ENCODE data around the gene KIF1A. TPM values are rescaled to one million over a fixed set of nuclear protein-coding genes. Genes with fewer than 3 reads are reported as not detected.

The KIF1A gene
- total RNA-seq, 1 donor from 2014 or later, result 2.2 TPM

- intact Hi-C loops (cut with micrococcal nuclease), result no loop called here
- Mint-ChIP-seq H3K9me3 (no peaks in the 10 kb centered on the region), H3K27me3 (ENCODE audit: low read depth) (no peaks in the 10 kb centered on the region), H3K4me1 (ENCODE audit: low read depth) (no peaks in the 10 kb centered on the region), H3K36me3 (ENCODE audit: low read depth) (no peaks in the 10 kb centered on the region), H3K27ac (no peak overlapping the region), H3K4me3 (ENCODE audit: low read depth) (no peak overlapping the region)
- DNase-seq (ENCODE audit: low spot score), result no peak
Measured at GRCh38 chr2:240789501-240790369, 30.3 kb downstream of the KIF1A start.

- no peaks in the 10 kb centered on the region for H3K27me3 Mint-ChIP-seq (ENCODE audit: low read depth)
- no peak overlapping the region for H3K4me3 Mint-ChIP-seq (ENCODE audit: low read depth)
- H3K27ac Mint-ChIP-seq, result no peak overlapping the region
- intact Hi-C loops (cut with micrococcal nuclease), result no loop called here
- no peak for DNase-seq (ENCODE audit: low spot score)
- no peaks in the 10 kb centered on the region for H3K4me1 Mint-ChIP-seq (ENCODE audit: low read depth)
- H3K36me3 Mint-ChIP-seq (ENCODE audit: low read depth), result no peaks in the 10 kb centered on the region
- no peaks in the 10 kb centered on the region for H3K9me3 Mint-ChIP-seq
Measured at GRCh38 chr2:240789051-240789453, 31.0 kb downstream of the KIF1A start.

GRCh38 chr2:240788482-240788881, 31.5 kb downstream of the KIF1A start:
- no peaks in the 10 kb centered on the region for H3K36me3 Mint-ChIP-seq (ENCODE audit: low read depth)
- H3K27me3 Mint-ChIP-seq (ENCODE audit: low read depth), result no peaks in the 10 kb centered on the region
- DNase-seq (ENCODE audit: low spot score), result no peak
- intact Hi-C loops (cut with micrococcal nuclease), result no loop called here
- H3K4me3 Mint-ChIP-seq (ENCODE audit: low read depth), result no peak overlapping the region
- no peaks in the 10 kb centered on the region for H3K4me1 Mint-ChIP-seq (ENCODE audit: low read depth)
- H3K27ac Mint-ChIP-seq, result no peak overlapping the region
- H3K9me3 Mint-ChIP-seq, result no peaks in the 10 kb centered on the region

- no peaks in the 10 kb centered on the region for H3K4me1 Mint-ChIP-seq (ENCODE audit: low read depth)
- no peak overlapping the region for H3K27ac Mint-ChIP-seq
- no peaks in the 10 kb centered on the region for H3K27me3 Mint-ChIP-seq (ENCODE audit: low read depth)
- H3K9me3 Mint-ChIP-seq, result no peaks in the 10 kb centered on the region
- DNase-seq (ENCODE audit: low spot score), result no peak
- no peaks in the 10 kb centered on the region for H3K36me3 Mint-ChIP-seq (ENCODE audit: low read depth)
- intact Hi-C loops (cut with micrococcal nuclease), result no loop called here
- H3K4me3 Mint-ChIP-seq (ENCODE audit: low read depth), result no peak overlapping the region
Measured at GRCh38 chr2:240787521-240788472, 32.2 kb downstream of the KIF1A start.

- no peaks in the 10 kb centered on the region for H3K4me1 Mint-ChIP-seq (ENCODE audit: low read depth)
- no peaks in the 10 kb centered on the region for H3K9me3 Mint-ChIP-seq
- no peaks in the 10 kb centered on the region for H3K36me3 Mint-ChIP-seq (ENCODE audit: low read depth)
- intact Hi-C loops (cut with micrococcal nuclease), result no loop called here
- no peak overlapping the region for H3K27ac Mint-ChIP-seq
- H3K27me3 Mint-ChIP-seq (ENCODE audit: low read depth), result no peaks in the 10 kb centered on the region
- H3K4me3 Mint-ChIP-seq (ENCODE audit: low read depth), result no peak overlapping the region
- DNase-seq (ENCODE audit: low spot score), result no peak
Measured at GRCh38 chr2:240786871-240787311, 33.1 kb downstream of the KIF1A start.

- no peaks in the 10 kb centered on the region for H3K9me3 Mint-ChIP-seq
- H3K36me3 Mint-ChIP-seq (ENCODE audit: low read depth), result no peaks in the 10 kb centered on the region
- H3K4me3 Mint-ChIP-seq (ENCODE audit: low read depth), result no peak overlapping the region
- H3K27ac Mint-ChIP-seq, result no peak overlapping the region
- no peaks in the 10 kb centered on the region for H3K27me3 Mint-ChIP-seq (ENCODE audit: low read depth)
- H3K4me1 Mint-ChIP-seq (ENCODE audit: low read depth), result no peaks in the 10 kb centered on the region
- DNase-seq (ENCODE audit: low spot score), result no peak
- intact Hi-C loops (cut with micrococcal nuclease), result no loop called here
Measured at GRCh38 chr2:240786355-240786841, 33.6 kb downstream of the KIF1A start.

- H3K9me3 Mint-ChIP-seq, result no peaks in the 10 kb centered on the region
- no peak overlapping the region for H3K27ac Mint-ChIP-seq
- intact Hi-C loops (cut with micrococcal nuclease), result no loop called here
- H3K27me3 Mint-ChIP-seq (ENCODE audit: low read depth), result no peaks in the 10 kb centered on the region
- H3K4me3 Mint-ChIP-seq (ENCODE audit: low read depth), result no peak overlapping the region
- DNase-seq (ENCODE audit: low spot score), result no peak
- no peaks in the 10 kb centered on the region for H3K4me1 Mint-ChIP-seq (ENCODE audit: low read depth)
- H3K36me3 Mint-ChIP-seq (ENCODE audit: low read depth), result no peaks in the 10 kb centered on the region
Measured at GRCh38 chr2:240785424-240786335, 34.3 kb downstream of the KIF1A start.

GRCh38 chr2:240784629-240785423, 35.2 kb downstream of the KIF1A start:
- Mint-ChIP-seq H3K36me3 (ENCODE audit: low read depth) (no peaks in the 10 kb centered on the region), H3K9me3 (no peaks in the 10 kb centered on the region), H3K27ac (no peak overlapping the region), H3K27me3 (ENCODE audit: low read depth) (no peaks in the 10 kb centered on the region), H3K4me3 (ENCODE audit: low read depth) (no peak overlapping the region), H3K4me1 (ENCODE audit: low read depth) (no peaks in the 10 kb centered on the region)
- intact Hi-C loops (cut with micrococcal nuclease), result no loop called here
- DNase-seq (ENCODE audit: low spot score), result no peak

- H3K27ac Mint-ChIP-seq, result no peak overlapping the region
- H3K4me3 Mint-ChIP-seq (ENCODE audit: low read depth), result no peak overlapping the region
- H3K4me1 Mint-ChIP-seq (ENCODE audit: low read depth), result no peaks in the 10 kb centered on the region
- DNase-seq (ENCODE audit: low spot score), result no peak
- no peaks in the 10 kb centered on the region for H3K27me3 Mint-ChIP-seq (ENCODE audit: low read depth)
- intact Hi-C loops (cut with micrococcal nuclease), result no loop called here
- no peaks in the 10 kb centered on the region for H3K9me3 Mint-ChIP-seq
- H3K36me3 Mint-ChIP-seq (ENCODE audit: low read depth), result no peaks in the 10 kb centered on the region
Measured at GRCh38 chr2:240783819-240784621, 36.0 kb downstream of the KIF1A start.

- no peaks in the 10 kb centered on the region for H3K9me3 Mint-ChIP-seq
- no peaks in the 10 kb centered on the region for H3K27me3 Mint-ChIP-seq (ENCODE audit: low read depth)
- no peak for DNase-seq (ENCODE audit: low spot score)
- H3K36me3 Mint-ChIP-seq (ENCODE audit: low read depth), result no peaks in the 10 kb centered on the region
- intact Hi-C loops (cut with micrococcal nuclease), result no loop called here
- H3K4me1 Mint-ChIP-seq (ENCODE audit: low read depth), result no peaks in the 10 kb centered on the region
- H3K27ac Mint-ChIP-seq, result no peak overlapping the region
- no peak overlapping the region for H3K4me3 Mint-ChIP-seq (ENCODE audit: low read depth)
Measured at GRCh38 chr2:240782886-240783818, 36.9 kb downstream of the KIF1A start.

All from activated T-helper 2 cell treated with anti-CD3 and anti-CD28 coated beads, Interferon-gamma antibody, Interleukin-2, Interleukin-4, amounts not matched to agents 10 μg/mL and 5 μg/mL and 100 μg/mL, durations not matched to agents 14 hours and 24 hours and 36 hours (primary cell).